NCI-H146 treated with DMSO at 0.1 percent for 48 hours (cell line): ENCODE measurements around the gene SPATA18.
"Not testable (repeated sequence)": the region's sequence is repeated elsewhere in the genome, so short reads cannot be mapped to it uniquely, and the experiment has no call there.

Source experiments
- DNase-seq: peaks from one replicate; lab custom pipeline; 2025; ENCODE audit not compliant: unreplicated experiment; lab: John Stamatoyannopoulos, UW

The SPATA18 gene

DNA sequence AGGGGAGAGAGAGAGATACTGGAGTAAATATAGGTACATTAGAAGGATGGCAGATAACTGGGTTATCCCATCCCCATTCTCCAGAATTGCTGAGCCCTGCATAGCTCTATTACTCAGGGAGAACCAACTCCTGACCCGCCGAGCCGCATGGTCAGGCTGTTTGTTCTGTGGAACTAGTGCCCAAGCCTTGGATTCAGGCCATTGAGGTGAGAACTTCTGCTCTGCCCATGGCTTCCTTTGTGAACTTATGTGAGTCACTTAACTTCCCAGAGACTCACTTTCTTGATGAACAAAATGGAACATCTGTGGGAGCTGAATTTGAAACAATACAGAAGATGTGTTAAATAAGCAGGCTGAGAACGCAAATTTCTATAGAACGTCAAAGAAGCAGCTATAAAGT lies 54.2 kb downstream of the SPATA18 start:
- no peak for DNase-seq

DNA sequence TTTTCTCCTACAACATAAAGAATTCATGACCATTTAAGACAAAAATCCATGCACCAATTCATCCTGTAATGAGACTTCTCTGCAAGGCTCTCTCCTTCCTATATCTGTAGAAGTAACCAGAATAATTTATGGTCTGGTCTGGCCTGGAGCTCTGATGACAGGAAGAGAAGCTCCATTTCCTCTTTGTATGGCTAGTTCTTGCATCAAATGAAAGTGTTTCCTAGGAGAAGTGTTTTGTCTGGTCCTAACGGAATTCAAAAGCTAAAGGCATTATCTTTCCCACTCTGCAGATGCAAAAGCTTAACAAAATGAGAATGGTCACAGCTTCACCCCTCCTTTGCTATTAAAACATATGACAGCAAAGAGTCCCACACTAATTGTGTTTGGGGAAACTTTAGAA lies 55.1 kb downstream of the SPATA18 start:
- DNase-seq = no peak

DNA sequence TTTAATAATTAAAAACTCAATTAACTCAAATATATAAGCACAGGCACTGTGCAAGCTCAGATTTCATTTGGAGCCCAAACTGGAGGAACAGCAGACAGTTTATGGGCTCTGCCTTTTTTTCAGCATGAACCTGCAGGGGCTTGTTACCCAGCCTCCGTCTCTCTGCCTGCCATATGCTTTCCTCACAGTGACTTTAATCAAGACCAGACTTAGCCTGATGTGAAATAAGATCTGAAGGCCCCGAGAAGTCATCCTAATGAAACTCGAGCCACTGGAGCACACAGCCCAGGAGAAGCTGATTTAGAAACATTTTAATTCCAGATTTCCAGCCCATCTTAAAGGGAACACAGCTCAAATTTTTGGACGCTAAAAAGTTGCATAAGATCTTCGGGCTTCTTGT lies 55.6 kb downstream of the SPATA18 start:
- no peak for DNase-seq

DNA sequence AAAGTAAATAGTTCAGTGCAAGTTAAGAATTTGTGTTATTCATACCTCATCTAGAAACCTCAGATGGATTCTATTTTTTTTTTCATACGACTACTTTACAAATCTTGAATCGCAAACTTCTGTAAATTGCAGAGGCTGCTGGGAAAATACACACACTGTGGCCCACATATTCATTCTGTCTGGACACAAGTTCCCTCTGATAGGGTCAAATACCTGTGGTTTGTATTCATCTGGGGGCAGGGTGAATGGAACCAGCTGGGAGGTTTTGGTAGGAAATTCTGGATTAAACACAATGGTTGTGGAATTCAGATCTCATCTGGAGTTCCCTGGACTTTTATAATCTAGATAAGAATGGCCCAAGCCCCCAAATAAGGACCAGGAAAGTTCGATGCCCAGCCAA lies 56.2 kb downstream of the SPATA18 start:
- DNase-seq = no peak

DNA sequence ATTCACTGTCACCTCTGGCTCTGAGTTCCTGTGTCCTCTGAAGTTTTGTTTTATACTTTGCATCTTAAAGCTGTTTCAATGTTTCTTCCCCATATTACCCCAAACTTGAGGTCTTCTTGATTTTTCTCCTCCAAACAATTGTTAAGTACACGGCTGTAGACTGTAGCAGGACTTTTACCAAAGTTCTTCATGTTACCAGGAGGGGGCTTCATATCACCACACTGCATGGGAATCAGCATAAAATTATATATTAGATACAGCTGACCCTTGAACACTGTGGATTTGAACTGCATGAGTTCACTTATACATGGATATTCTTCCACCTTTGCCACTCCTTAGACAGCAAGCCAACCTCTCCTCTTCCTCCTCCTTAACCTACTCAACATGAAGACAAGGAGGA lies 56.6 kb downstream of the SPATA18 start:
- DNase-seq = no peak

DNA sequence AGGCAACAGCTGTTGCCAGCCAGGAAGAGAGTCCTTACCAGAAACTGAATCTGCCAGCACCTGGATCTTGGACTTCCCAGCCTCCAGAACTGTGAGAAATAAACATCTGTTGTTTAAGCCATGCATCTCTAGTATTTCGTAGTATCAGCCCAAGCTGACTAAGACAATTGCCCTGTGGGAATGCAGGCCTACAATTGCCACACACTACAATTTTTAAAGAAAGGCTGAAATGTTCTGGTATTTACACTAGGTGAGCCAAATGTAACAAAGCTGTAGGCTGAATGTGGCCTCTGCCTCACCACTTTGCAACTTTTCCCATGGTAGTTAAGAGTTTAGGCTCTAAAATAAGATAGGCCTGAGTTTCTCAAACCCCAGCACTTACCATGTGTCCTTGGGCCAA lies 59.1 kb downstream of the SPATA18 start:
- DNase-seq = no peak

DNA sequence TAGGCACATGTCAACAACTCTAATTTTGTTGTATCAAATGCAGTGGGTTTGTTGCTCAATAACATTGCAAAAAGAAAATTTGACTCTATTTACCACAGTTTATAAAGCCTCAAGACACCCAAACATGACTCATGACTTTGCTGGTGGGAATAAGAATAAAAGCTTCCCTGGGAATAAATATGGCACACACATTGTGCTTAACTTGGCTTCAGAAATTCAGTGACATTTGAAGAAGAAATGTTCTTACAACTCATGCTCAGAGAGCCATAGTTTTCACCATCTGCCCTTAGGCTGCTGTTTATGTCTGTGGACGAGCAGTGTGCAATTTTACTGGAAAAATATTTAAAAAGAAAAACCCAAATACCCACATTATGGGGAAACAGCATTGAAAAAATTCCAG lies 60.9 kb downstream of the SPATA18 start:
- no peak for DNase-seq

DNA sequence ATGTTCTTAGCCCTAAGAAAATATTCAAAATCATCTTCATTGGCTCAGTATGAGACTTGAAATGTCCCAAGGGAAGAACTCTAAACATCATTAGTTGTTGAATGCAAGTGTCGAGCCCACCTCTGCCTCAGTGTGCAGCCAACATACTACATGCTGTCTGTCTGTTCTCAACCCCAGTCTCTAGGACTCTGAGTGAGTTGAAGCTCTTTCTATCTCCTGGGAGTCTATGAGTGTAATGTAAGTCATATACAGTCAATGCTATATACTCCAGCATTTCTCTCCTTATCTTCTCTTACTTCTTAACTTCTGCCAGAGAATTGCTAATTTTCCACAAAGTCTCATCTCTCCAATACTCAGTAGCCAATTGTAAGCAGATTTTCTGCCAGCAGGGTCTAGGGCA lies 61.3 kb downstream of the SPATA18 start:
- DNase-seq = no peak

DNA sequence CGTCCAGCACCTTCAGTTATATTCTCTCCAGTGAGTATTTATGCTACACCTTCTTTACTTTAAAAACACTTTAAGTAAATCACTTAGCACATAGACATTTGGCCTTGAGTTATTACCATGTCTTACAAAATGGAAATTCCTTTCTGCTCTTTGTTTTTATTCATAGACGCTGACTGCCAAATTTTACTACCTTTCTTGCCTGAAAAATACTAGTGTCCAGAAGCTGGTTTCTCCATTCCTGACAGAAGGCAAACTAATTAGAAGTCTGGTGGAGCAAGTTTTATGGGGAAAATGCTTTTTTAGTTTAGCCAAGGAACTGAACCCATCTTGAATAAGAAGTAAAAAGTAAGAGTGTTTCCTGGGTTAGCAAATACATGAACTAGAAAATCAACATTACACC lies 65.5 kb downstream of the SPATA18 start:
- no peak for DNase-seq

DNA sequence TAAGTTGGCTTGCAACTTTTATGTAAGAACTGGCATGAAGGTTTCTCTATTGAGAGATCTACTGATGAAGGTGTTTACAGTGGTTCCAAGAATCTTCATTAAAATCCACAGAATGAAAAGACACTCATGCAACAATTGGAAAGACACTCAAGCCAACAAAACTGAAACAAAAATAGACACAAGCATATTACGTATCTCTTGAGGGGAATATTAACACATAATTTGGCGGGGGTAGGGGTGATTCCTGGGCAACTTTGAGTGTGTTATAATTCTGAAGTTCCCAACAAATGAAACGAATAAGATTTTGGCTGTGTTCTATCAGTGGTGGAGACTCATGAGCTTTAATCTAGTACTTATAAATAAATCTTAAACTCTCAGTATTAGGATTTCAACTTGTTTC lies 75.1 kb downstream of the SPATA18 start:
- DNase-seq = no peak

DNA sequence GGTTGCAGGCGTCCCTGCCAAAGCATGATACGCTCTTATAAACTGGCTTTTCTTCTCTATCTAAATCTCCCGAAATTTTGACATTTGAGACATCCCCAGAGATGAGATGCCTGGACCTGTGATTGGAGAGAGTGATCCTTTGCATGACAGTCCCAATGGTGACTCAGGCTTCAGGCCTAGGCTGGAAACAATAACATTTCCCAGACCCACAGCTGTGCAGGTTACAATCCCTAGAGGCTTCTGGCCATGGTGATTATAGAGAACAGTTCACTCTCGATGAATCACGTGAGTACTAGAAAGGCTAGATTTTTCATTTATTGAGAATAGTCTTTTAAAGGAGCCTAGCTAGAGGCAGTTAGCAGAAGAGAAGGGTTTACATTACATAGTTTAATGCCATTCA lies 75.9 kb downstream of the SPATA18 start:
- no peak for DNase-seq

DNA sequence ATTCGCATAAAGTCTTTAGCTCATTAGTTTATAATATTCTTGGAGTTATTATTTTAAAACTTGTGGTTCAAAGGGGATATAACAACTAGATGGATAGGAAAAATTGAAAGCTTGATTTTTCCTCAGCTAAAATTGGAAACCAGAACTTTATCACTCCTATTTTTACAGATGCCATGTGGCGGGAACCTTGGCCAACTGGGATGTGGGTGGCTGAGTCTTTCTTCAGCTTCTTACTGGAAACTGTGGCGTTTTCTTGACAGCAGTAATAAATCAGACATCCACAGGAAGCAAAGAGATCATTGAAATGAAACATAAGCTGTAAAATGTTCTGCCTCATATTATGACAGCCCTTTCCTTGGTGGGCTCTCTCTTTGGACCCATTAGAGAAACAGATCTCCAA lies 84.1 kb downstream of the SPATA18 start:
- no peak for DNase-seq

DNA sequence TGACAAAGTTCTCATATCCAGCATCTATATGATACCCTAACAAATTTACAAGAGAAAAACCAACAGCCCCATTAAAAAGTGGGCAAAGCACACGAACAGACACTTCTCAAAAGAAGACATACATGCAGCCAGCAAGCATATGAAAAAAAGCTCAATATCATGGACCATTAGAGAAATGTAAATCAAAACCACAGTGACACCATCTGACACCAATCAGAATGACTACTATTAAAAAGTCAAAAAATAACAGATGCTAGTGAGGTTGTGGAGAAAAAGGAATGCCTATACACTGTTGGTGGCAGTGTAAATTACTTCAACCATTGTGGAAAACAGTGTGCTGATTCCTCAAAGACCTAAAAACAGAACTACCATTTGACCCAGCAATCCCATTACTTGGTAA lies 86.0 kb downstream of the SPATA18 start:
- DNase-seq = not testable (repeated sequence)

DNA sequence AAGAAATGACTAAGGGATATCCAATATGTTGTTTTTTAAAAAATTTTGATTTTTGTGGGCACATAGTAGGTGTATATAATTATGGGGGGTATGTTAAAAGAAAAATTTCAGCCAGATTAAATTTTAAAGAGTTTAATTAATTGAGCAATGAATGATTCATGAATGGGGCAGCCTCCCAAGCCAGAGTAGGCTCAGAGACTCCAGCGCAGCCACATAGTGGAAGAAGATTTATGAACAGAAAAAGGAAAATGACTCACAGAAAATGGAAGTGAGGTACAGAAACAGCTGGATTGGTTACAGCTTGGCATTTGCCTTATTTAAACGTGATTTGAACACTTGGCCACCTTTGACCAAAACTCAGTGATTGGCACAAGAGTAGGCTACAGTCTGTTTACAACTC lies 91.7 kb downstream of the SPATA18 start:
- no peak for DNase-seq

DNA sequence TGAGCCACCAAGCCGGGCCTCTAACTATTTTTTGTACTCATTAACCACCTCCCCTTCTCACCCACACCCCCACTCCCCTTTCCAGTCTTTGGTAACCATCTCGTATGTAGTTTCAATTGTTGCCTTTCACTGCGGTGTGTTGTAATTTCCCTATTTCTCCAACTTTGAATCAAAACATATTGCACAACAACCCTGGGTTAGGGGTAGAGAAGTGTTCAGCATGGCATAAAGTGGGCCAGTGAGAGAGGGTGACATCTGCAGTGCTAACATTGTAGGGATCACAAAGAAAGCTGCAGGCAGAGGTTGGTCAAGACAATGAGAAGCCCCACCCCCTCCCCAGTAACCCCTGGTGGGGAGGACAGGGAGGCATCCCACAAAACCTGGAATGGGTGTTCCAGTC lies 92.7 kb downstream of the SPATA18 start:
- DNase-seq = no peak

DNA sequence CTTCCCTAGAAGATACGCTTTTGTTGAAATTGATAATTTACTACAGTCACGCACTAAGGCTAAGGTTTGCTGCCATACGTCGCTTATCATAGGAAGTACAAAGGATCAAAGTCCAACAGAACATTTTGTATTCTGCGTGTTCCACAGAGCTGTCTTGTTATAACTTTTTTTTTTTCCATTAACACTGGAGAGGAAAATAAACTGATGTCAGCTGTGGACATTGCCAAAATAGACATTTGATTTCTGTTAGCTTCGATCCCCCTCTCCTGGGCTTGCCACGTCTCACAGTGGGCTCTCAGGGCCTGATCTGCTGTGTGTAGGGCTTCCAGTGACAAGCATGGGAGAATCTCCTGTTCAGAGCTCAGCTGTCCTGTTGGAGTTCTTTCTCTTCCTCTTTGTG lies 93.3 kb downstream of the SPATA18 start:
- DNase-seq = no peak
